Gastrocnemius medialis (tissue), 4 donors: Measurements from ENCODE around the gene IGF1R. TPM values are rescaled to one million over a fixed set of nuclear protein-coding genes. Genes with fewer than 3 reads are reported as not detected.

ENCODE experiments used
- ATAC-seq, 2 donors: fragments of 150-250 bp; one replicate each; pipeline ENCODE4 v1.9.1; 2016
- DNase-seq, 2 donors: peaks; one replicate each; pipeline ENCODE4 v3.0.0-alpha.2; 2019
- H3K27ac ChIP-seq, 4 donors: fragments of 200-600 bp; sonication (generic); 1 replicate in 1 of 4; 2 replicates in 3 of 4; pipeline ENCODE4 v1.5.1; 2016 to 2018; ENCODE audit warnings: mild to moderate bottlenecking in 2 of 4, moderate library complexity in 1 of 4
- H3K27me3 ChIP-seq, 3 donors: fragments of 200-600 bp; sonication (generic) in 2 of 3; 1 replicate in 1 of 3; 2 replicates in 2 of 3; pipeline versions ENCODE4 v1.5.1 to v1.6.0; 2016 to 2019; ENCODE audit warnings: mild to moderate bottlenecking in 1 of 3, moderate library complexity in 1 of 3
- H3K36me3 ChIP-seq, 2 donors: fragments of 200-600 bp; sonication (generic) in 1 of 2; one replicate each; pipeline ENCODE4 v1.5.1; 2017 to 2018
- H3K4me1 ChIP-seq, 2 donors: fragments of 200-600 bp; sonication (generic) in 1 of 2; one replicate each; pipeline ENCODE4 v1.5.1; 2016 to 2017; ENCODE audit warnings: mild to moderate bottlenecking in 2 of 2
- H3K4me3 ChIP-seq, 4 donors: fragments of 200-600 bp; sonication (generic) in 3 of 4; 1 replicate in 1 of 4; 2 replicates in 3 of 4; pipeline ENCODE4 v1.5.1; 2016 to 2019; ENCODE audit warnings: mild to moderate bottlenecking in 2 of 4
- H3K9me3 ChIP-seq, 3 donors: fragments of 200-600 bp; sonication (generic) in 2 of 3; 1 replicate in 1 of 3; 2 replicates in 2 of 3; pipeline ENCODE4 v1.5.1; 2016 to 2019
- POLR2A ChIP-seq, 2 donors: fragments of 450-650 bp; IDR thresholded peaks; one replicate each; pipeline ENCODE4 v1.6.1; 2017; ENCODE audit warnings: antibody characterized with exemption in 2 of 2, mild to moderate bottlenecking in 2 of 2, moderate library complexity in 2 of 2
- in situ Hi-C, 4 donors: fragments of 200-750 bp; cut with MboI; loops; one replicate each; pipeline versions ENCODE4 v1.15.0 to v1.8.0; 2017; ENCODE audit warnings: low sequenced_read_pairs in 4 of 4
- intact Hi-C: fragments of 100-400 bp; cut with DNase I; formaldehyde crosslinking; loops from one replicate; pipeline ENCODE4 v1.15.1; 2023; ENCODE audit warnings: low total_unique reads
- total RNA-seq, 4 donors: library from RNA; depleted of rRNA; stranded (reverse); fragments of >200 nt; gene quantifications; one replicate each; pipeline versions ENCODE4 v1.1.0 to v1.2.3, GENCODE V29; 2016
- TF ChIP-seq, protein P1 (sequence below), 5 experiments: fragments of 450-650 bp in 3 of 5; fragments of 200-600 bp in 2 of 5; sonication (generic) in 2 of 5; IDR thresholded peaks in 4 of 5; conservative IDR thresholded peaks in 1 of 5; 1 replicate in 4 of 5; 2 replicates in 1 of 5; pipeline ENCODE4 v1.5.1; 2016 to 2019; ENCODE audit warnings: antibody characterized with exemption in 5 of 5, mild to moderate bottlenecking in 3 of 5, moderate library complexity in 3 of 5

The IGF1R gene
- total RNA-seq, 4 donors from 2014 or later: 10.1 to 50.4 (median 12.3) TPM

DNA sequence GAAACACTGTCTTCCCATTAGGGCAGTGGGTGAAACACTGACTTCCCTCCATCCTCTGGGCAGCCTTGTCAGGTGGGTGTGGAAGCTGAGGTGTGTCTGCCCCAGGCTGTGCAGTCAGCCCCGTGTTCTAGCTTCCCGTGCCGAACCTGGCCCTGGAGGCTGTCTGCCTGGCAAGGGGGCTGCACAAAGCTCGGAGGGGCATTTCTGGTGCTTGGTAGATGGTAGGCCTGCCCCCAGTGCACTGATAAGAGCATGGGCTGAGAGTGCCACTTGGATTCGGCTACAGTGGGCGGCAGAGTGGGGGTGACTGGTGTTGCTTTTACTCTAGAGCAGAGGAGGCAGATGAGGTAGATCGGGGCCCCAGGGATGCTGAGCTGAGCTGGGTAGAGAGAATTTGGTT is 21.3 kb downstream of the IGF1R start:
- Histone ChIP-seq H3K27me3 (no peaks in the 10 kb centered on the region), H3K36me3 (no peaks in the 10 kb centered on the region), H3K4me3 (no peak overlapping the region), H3K4me1 (peaks cover 12 to 51% of the 10 kb centered on the region in 2 donors), H3K27ac (peak overlapping the region in 1 of 4 donors; percentile 54), H3K9me3 (no peaks in the 10 kb centered on the region)
- TF ChIP-seq, protein P1, sequence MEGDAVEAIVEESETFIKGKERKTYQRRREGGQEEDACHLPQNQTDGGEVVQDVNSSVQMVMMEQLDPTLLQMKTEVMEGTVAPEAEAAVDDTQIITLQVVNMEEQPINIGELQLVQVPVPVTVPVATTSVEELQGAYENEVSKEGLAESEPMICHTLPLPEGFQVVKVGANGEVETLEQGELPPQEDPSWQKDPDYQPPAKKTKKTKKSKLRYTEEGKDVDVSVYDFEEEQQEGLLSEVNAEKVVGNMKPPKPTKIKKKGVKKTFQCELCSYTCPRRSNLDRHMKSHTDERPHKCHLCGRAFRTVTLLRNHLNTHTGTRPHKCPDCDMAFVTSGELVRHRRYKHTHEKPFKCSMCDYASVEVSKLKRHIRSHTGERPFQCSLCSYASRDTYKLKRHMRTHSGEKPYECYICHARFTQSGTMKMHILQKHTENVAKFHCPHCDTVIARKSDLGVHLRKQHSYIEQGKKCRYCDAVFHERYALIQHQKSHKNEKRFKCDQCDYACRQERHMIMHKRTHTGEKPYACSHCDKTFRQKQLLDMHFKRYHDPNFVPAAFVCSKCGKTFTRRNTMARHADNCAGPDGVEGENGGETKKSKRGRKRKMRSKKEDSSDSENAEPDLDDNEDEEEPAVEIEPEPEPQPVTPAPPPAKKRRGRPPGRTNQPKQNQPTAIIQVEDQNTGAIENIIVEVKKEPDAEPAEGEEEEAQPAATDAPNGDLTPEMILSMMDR (IDR thresholded peaks at IDR 0.05 in 4 of 5, conservative IDR thresholded peaks at IDR 0.05 in 1 of 5): no peak
- TF ChIP-seq POLR2A (IDR thresholded peaks at IDR 0.05): no peak
- intact Hi-C loops (loop anchor here (5.0 kb wide), 1 partner anchor 408 kb away; no protein-coding TSS in a partner anchor), in situ Hi-C loops (loop anchor here in 2 of 4 donors (25.0 kb wide), 1 partner anchor 393 kb away; no protein-coding TSS in a partner anchor)
- DNase-seq: no peak
- ATAC-seq: no peak

DNA sequence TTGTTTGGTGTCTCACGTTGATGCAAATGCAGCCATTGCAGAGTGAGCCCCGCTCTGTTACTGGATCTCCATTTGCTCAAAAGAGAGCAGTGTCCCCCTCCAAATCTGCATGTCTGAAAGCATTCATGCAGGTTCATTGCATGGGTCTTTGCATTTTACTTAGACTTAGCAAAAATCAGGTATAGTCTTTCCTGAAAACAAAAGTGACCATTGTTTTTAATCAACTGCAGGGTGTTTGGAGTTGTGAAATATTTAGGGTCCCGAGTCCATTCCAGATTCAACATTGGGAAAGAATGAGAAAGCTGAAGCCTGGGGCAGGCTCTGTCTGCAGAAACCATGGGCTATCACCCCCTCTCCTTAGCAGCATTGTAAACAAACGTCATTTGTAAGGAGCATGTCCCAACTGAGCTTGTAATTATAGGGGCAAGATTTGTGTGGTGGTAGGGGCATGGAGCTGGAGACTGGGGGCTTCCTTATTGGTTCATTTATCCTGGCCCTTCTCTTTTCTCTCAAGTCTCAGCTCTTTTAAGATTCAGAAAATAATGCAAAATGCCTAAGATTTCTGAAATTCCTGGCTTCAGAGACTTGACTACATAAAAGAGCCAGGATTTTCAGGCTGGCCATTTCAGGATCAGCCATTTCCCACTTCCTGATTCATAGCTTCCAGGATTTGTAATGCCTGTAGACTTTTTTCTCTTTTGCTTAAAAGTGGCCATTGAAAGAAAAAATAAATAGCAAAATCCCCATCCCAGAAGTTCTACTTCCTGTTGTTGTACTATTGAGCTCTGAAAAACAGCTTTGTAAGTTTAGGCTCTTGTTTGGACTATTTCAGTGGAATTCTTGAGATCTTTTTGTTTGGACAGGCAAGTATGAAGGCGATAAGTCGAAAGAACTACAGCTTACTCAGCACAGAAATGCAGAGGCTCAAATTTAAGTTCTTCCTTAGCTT is 23.0 kb downstream of the IGF1R start:
- in situ Hi-C loops: loop anchor here in 2 of 4 donors (25.0 kb wide), 1 partner anchor 391 kb away; no protein-coding TSS in a partner anchor
- peaks cover 18 to 57% of the 10 kb centered on the region in 2 donors for H3K4me1 ChIP-seq

DNA sequence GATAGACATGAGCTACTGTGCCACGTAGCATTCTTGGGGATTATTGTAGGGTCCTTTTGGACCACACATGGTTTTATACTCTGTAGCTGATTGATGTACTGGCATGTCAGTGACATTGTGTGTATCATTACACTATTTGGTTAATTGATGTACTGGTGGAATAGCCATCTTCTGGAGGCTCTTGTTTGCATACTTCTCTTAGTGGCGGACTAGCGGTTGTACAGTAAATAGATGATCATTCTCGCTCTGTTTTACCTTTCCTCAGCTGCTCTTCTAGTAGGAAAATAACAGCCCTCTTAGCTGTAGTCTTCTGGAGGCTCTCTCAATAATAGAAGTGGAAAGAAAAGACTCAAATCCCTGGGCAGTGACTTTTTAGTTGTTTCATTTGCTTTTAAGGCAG is 24.8 kb downstream of the IGF1R start:
- in situ Hi-C loops (loop anchor here in 2 of 4 donors (25.0 kb wide), 1 partner anchor 389 kb away; no protein-coding TSS in a partner anchor), intact Hi-C loops (no loop called here)
- no peak for ATAC-seq
- Histone ChIP-seq H3K4me1 (peaks cover 16 to 42% of the 10 kb centered on the region in 2 donors), H3K27ac (no peak overlapping the region), H3K9me3 (no peaks in the 10 kb centered on the region), H3K4me3 (no peak overlapping the region), H3K36me3 (no peaks in the 10 kb centered on the region), H3K27me3 (no peaks in the 10 kb centered on the region)
- no peak for DNase-seq
- TF ChIP-seq, protein P1 (IDR thresholded peaks at IDR 0.05 in 4 of 5, conservative IDR thresholded peaks at IDR 0.05 in 1 of 5): no peak
- no peak for TF ChIP-seq POLR2A (IDR thresholded peaks at IDR 0.05)

More for the DNA sequence above, 23.0 kb downstream of the IGF1R start:
- Histone ChIP-seq H3K9me3 (no peaks in the 10 kb centered on the region), H3K36me3 (no peaks in the 10 kb centered on the region), H3K4me3 (no peak overlapping the region), H3K27me3 (no peaks in the 10 kb centered on the region), H3K27ac (peak overlapping the region in 3 of 4 donors; percentile 1 to 33 (median 8))
- no peak for TF ChIP-seq POLR2A (IDR thresholded peaks at IDR 0.05)
- TF ChIP-seq, protein P1 (IDR thresholded peaks at IDR 0.05 in 4 of 5, conservative IDR thresholded peaks at IDR 0.05 in 1 of 5): no peak
- ATAC-seq: no peak
- intact Hi-C loops: no loop called here
- DNase-seq: no peak

DNA sequence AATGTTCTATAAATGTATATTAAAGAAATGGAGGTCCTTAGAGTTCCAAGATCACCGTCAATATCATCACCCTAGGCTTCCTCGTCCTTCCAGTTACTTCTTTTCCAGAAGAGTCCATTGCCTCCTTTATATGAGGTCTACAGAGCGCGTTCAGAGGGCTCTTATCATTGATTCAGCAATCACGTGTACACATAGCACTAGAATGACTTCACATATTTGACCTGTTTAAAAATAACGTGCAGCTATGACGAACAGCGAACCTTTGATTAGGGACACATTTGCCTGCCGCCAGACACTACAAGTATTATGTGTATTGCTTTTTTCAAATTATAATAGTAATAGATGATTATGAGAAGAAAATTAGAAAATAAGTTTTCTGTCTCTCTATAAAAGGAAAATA is 26.0 kb downstream of the IGF1R start:
- in situ Hi-C loops (loop anchor here in 2 of 4 donors (25.0 kb wide), 1 partner anchor 388 kb away; no protein-coding TSS in a partner anchor), intact Hi-C loops (no loop called here)
- Histone ChIP-seq H3K4me1 (peaks cover 7 to 30% of the 10 kb centered on the region in 2 donors), H3K36me3 (no peaks in the 10 kb centered on the region), H3K9me3 (no peaks in the 10 kb centered on the region), H3K27ac (no peak overlapping the region), H3K4me3 (no peak overlapping the region), H3K27me3 (no peaks in the 10 kb centered on the region)
- no peak for TF ChIP-seq POLR2A (IDR thresholded peaks at IDR 0.05)
- TF ChIP-seq, protein P1 (IDR thresholded peaks at IDR 0.05 in 4 of 5, conservative IDR thresholded peaks at IDR 0.05 in 1 of 5): no peak
- no peak for ATAC-seq
- no peak for DNase-seq
